Measurements from ENCODE around the gene OR10H2.

DNA sequence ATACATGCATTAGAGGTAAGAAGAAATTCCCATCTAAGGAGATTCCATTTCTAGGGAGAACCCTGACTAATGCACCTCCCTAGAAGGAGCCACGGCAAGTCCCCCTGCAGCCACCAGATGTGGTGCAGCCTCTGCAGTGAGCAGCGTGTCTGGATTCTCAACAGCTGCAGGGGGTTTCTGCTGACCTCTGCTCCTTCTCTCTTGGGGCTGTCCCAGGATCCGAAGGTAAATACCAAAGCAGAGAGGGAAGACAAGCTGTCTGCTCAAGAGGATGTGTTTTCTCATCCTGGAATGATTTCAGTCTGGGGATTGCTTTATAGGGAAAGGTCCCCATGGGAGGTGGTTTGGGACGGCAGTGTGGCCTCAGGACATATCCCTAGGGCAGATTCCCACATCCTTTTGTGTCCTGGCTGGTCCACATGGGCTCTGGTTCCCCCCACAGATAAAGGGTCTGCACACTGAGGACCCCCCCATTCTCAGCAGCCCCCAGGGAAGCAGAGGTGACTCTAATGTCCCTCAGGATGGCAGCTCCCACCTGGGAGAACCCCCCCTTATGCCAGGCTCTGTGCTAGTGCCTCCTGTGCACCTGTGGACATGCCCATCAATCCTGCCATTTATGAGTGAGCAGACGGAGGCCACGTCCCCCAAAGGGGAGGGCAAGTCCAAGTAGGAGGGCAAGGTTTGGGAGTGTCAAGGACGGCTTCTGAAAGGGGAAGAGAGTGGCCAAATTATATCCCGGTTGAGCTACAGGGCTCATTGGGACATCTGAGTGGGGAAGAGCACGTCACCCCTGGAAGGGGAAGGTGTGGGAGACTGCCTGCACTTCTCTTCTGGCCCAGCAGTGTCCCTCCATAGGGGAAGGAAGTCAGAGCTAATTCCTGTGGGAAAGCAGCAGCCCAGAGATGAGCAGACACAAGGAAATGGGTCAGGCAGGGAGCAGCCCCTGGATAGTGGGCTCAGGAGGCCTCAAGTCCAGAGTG lies 49.5 kb downstream of the OR10H2 start:
- TF ChIP-seq, protein P1, sequence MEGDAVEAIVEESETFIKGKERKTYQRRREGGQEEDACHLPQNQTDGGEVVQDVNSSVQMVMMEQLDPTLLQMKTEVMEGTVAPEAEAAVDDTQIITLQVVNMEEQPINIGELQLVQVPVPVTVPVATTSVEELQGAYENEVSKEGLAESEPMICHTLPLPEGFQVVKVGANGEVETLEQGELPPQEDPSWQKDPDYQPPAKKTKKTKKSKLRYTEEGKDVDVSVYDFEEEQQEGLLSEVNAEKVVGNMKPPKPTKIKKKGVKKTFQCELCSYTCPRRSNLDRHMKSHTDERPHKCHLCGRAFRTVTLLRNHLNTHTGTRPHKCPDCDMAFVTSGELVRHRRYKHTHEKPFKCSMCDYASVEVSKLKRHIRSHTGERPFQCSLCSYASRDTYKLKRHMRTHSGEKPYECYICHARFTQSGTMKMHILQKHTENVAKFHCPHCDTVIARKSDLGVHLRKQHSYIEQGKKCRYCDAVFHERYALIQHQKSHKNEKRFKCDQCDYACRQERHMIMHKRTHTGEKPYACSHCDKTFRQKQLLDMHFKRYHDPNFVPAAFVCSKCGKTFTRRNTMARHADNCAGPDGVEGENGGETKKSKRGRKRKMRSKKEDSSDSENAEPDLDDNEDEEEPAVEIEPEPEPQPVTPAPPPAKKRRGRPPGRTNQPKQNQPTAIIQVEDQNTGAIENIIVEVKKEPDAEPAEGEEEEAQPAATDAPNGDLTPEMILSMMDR (IDR thresholded peaks at IDR 0.05; ENCODE audit: extremely low read depth in 1 of 2, insufficient read depth in 1 of 2, low read depth in 1 of 2, low read length in 2 of 2) = no peak
- no peak for TF ChIP-seq POLR2AphosphoS5 (IDR thresholded peaks at IDR 0.05; ENCODE audit: insufficient read depth, low read depth, low read length)
- TF ChIP-seq, protein P2, sequence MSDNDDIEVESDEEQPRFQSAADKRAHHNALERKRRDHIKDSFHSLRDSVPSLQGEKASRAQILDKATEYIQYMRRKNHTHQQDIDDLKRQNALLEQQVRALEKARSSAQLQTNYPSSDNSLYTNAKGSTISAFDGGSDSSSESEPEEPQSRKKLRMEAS (IDR thresholded peaks at IDR 0.05; ENCODE audit: insufficient read depth, insufficient read length) = no peak
